ENCODE measurements around the gene CASP5.

GRCh38 chr11:104995001-104995408 is 28.0 kb downstream of the CASP5 start:
- TF ChIP-seq CTCF (IDR thresholded peaks at IDR 0.05), result no peak
- TF ChIP-seq POLR2A (IDR thresholded peaks at IDR 0.05), result no peak
- TF ChIP-seq EP300 (IDR thresholded peaks at IDR 0.05), result no peak

Data from tibial nerve (tissue), 4 donors.